ENCODE results near the gene MAPK12.

MAPK12 gene

DNA sequence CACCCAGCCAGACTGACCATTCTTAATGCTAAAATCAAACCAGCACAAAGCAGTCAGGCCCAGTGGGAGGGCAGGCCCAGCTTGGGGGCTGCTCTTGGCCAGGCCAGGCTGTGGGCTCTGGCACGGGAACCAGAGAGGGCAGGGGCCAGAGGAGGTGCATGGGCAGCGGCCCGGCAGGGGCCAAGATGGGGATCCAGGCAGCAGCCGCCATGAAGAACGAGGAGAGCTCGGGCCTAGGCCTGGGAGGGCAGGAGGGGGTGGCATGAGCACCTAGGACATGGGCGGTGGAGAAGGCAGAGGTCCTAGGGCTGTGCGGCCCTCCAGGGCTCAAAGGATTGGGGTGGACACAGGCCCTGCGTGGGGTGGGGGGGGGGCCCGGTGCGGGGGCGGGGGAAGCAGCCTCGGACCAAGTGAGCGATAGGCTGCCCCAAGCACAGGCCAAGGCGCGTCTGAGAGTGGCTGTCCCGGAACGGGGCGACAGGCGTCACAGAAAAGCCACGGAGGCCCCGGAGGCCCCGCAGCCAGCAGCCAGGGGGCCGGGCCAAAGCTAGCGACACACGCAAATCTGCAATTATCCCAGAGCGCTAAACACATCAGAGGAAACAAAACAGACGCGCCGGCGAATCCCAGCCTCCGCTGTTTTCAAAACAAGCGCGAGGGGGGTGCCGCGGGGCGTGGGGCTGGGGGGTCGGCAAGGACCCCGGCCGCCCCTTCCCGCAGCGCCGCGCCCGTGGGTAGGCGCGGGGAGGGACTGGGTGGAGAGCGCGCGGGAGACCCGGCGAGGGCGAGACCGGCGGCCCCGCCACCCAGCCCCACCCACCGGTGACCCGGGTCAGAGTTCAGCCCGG is 37.7 kb upstream of the MAPK12 start:
- Histone ChIP-seq H3K4me2 (ENCODE audit: insufficient read depth, low read length, poor library complexity, severe bottlenecking) (peak overlapping the region; percentile 94), H3K36me3 (replicated peaks in 1 of 2; ENCODE audit: control insufficient read depth in 2 of 2, insufficient read depth in 2 of 2, low read length in 2 of 2) (peaks cover 5 to 64% of the 10 kb centered on the region in 2 donors), H3K79me1 (ENCODE audit: low read depth, low read length) (peaks cover 54% of the 10 kb centered on the region), H3K9me3 (replicated peaks in 1 of 2; ENCODE audit: control insufficient read depth in 2 of 2, insufficient read depth in 1 of 2, low read depth in 1 of 2, low read length in 2 of 2) (no peaks in the 10 kb centered on the region), H4K91ac (ENCODE audit: low read depth, low read length, poor library complexity) (no peak overlapping the region), H2AFZ (ENCODE audit: low read length) (no peak overlapping the region), H2BK5ac (ENCODE audit: low read length) (no peak overlapping the region), H2BK12ac (ENCODE audit: low read length) (peak overlapping the region; percentile 41), H3K27me3 (ENCODE audit: control insufficient read depth in 3 of 3, insufficient read depth in 3 of 3, low read depth in 1 of 3, low read length in 3 of 3) (peaks cover 0 to 6% (median 0%) of the 10 kb centered on the region in 3 experiments), H2BK120ac (ENCODE audit: low read depth, low read length) (no peak overlapping the region), H3K4me1 (ENCODE audit: control insufficient read depth in 2 of 2, insufficient read depth in 1 of 2, low read depth in 1 of 2, low read length in 2 of 2) (peaks cover 11 to 22% of the 10 kb centered on the region in 2 donors), H3K18ac (ENCODE audit: low read length) (peak overlapping the region; percentile 95), H3K27ac (replicated peaks; ENCODE audit: low read length) (no peak overlapping the region), H3K23ac (ENCODE audit: low read depth, low read length, poor library complexity) (peak overlapping the region; percentile 80), H3K4me3 (ENCODE audit: low read length in 2 of 2) (peak overlapping the region in 1 of 2 donors; percentile 72), H3K9ac (ENCODE audit: low read depth, low read length, poor library complexity) (no peak overlapping the region), H2AK5ac (ENCODE audit: low read depth, low read length) (peak overlapping the region; percentile 92), H3K14ac (ENCODE audit: low read length) (peak overlapping the region; percentile 89), H3K4ac (ENCODE audit: low read length) (no peak overlapping the region), H4K8ac (ENCODE audit: low read depth, low read length) (no peak overlapping the region), H2BK15ac (ENCODE audit: low read length) (peak overlapping the region; percentile 58)
- no peak for DNase-seq (ENCODE audit: low spot score)
- no CpG with 5 or more reads among the region's 59 CpGs for WGBS, 2 donors (ENCODE audit: extremely low coverage in 2 of 2, insufficient read length in 2 of 2, insufficient replicate concordance in 1 of 2)

DNA sequence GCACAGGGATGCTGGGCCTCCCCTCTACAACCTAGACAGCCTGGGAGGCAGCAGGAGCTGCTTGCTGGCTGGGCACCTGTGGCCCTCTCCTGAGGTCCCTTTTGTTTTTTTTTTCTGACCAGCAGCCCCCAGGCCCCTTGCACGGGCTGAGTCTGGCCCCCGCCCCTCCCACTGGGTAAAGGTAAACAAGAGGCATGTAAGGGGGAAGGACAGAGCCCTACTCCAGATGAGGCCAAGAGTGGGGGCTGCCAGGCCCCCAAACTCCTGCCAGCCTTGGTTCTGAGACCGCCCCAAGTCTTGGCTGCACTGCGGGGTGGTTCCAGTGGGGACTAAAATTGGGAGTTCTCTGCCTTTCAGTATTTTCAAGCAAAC is 36.8 kb upstream of the MAPK12 start:
- peaks cover 0 to 6% (median 0%) of the 10 kb centered on the region in 3 experiments for H3K27me3 ChIP-seq (ENCODE audit: control insufficient read depth in 3 of 3, insufficient read depth in 3 of 3, low read depth in 1 of 3, low read length in 3 of 3)
- H3K4me1 ChIP-seq (ENCODE audit: control insufficient read depth in 2 of 2, insufficient read depth in 1 of 2, low read depth in 1 of 2, low read length in 2 of 2): peaks cover 11 to 24% of the 10 kb centered on the region in 2 donors
- H4K91ac ChIP-seq (ENCODE audit: low read depth, low read length, poor library complexity): no peak overlapping the region
- H3K4me3 ChIP-seq (ENCODE audit: low read length in 2 of 2): no peak overlapping the region
- no peak overlapping the region for H3K9ac ChIP-seq (ENCODE audit: low read depth, low read length, poor library complexity)
- H3K4me2 ChIP-seq (ENCODE audit: insufficient read depth, low read length, poor library complexity, severe bottlenecking): no peak overlapping the region
- peaks cover 51% of the 10 kb centered on the region for H3K79me1 ChIP-seq (ENCODE audit: low read depth, low read length)
- no peaks in the 10 kb centered on the region for H3K9me3 ChIP-seq (replicated peaks in 1 of 2; ENCODE audit: control insufficient read depth in 2 of 2, insufficient read depth in 1 of 2, low read depth in 1 of 2, low read length in 2 of 2)
- no peak overlapping the region for H3K27ac ChIP-seq (replicated peaks; ENCODE audit: low read length)
- H2AFZ ChIP-seq (ENCODE audit: low read length): no peak overlapping the region
- no peak overlapping the region for H2BK120ac ChIP-seq (ENCODE audit: low read depth, low read length)
- WGBS, 2 donors (ENCODE audit: extremely low coverage in 2 of 2, insufficient read length in 2 of 2, insufficient replicate concordance in 1 of 2): no CpG with 5 or more reads among the region's 4 CpGs
- peak overlapping the region; percentile 63 for H2AK5ac ChIP-seq (ENCODE audit: low read depth, low read length)
- H3K18ac ChIP-seq (ENCODE audit: low read length): peak overlapping the region; percentile 89
- H3K4ac ChIP-seq (ENCODE audit: low read length): no peak overlapping the region
- no peak for DNase-seq (ENCODE audit: low spot score)
- no peak overlapping the region for H2BK12ac ChIP-seq (ENCODE audit: low read length)
- H2BK5ac ChIP-seq (ENCODE audit: low read length): no peak overlapping the region
- H3K14ac ChIP-seq (ENCODE audit: low read length): no peak overlapping the region
- H3K36me3 ChIP-seq (replicated peaks in 1 of 2; ENCODE audit: control insufficient read depth in 2 of 2, insufficient read depth in 2 of 2, low read length in 2 of 2): peaks cover 4 to 61% of the 10 kb centered on the region in 2 donors
- no peak overlapping the region for H3K23ac ChIP-seq (ENCODE audit: low read depth, low read length, poor library complexity)
- no peak overlapping the region for H2BK15ac ChIP-seq (ENCODE audit: low read length)
- no peak overlapping the region for H4K8ac ChIP-seq (ENCODE audit: low read depth, low read length)

DNA sequence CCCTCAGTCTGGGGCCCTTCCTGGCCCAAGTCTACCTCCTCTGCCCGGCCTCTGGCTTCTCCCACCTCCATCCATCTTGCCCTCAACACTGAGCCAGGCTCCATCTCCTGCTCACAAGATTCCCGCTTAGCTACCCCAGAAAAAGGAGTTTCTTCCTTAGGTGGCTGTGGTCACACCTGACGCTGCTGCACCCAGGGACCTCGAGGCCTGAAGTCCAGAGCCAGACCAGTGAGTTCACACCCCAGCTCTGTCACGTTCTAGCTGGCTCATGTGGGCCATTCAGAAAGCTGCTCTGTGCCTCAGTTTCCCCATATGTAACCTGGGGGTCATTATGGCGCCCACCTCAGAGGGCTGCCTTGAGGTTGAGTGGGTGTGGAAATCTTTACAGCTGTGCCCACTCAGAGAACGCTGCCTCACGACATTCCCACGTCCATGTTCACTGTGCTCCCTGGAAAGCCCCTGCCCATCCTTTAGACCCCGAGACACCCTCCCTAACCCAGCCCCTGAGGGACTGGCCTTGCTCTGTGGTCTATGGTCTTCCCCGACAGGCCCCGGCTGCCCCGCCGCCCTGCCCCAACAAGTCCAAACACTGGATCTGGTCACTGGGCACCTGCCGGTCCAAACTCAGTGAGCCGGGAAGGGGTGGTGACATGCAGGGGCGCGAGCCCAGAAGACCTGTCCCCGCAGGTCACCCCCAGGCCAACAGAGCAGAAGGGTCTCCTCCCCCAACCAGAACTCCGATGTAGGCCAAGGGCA is 36.2 kb upstream of the MAPK12 start:
- Histone ChIP-seq H2BK5ac (ENCODE audit: low read length) (no peak overlapping the region), H4K8ac (ENCODE audit: low read depth, low read length) (no peak overlapping the region), H3K27ac (replicated peaks; ENCODE audit: low read length) (no peak overlapping the region), H3K14ac (ENCODE audit: low read length) (no peak overlapping the region), H3K9ac (ENCODE audit: low read depth, low read length, poor library complexity) (no peak overlapping the region), H2BK120ac (ENCODE audit: low read depth, low read length) (no peak overlapping the region), H3K9me3 (replicated peaks in 1 of 2; ENCODE audit: control insufficient read depth in 2 of 2, insufficient read depth in 1 of 2, low read depth in 1 of 2, low read length in 2 of 2) (no peaks in the 10 kb centered on the region), H3K4me2 (ENCODE audit: insufficient read depth, low read length, poor library complexity, severe bottlenecking) (no peak overlapping the region), H3K36me3 (replicated peaks in 1 of 2; ENCODE audit: control insufficient read depth in 2 of 2, insufficient read depth in 2 of 2, low read length in 2 of 2) (peaks cover 4 to 60% of the 10 kb centered on the region in 2 donors), H3K27me3 (ENCODE audit: control insufficient read depth in 3 of 3, insufficient read depth in 3 of 3, low read depth in 1 of 3, low read length in 3 of 3) (peaks cover 0 to 6% (median 0%) of the 10 kb centered on the region in 3 experiments), H2BK15ac (ENCODE audit: low read length) (no peak overlapping the region), H2AK5ac (ENCODE audit: low read depth, low read length) (peak overlapping the region; percentile 63), H3K18ac (ENCODE audit: low read length) (peak overlapping the region; percentile 89), H3K23ac (ENCODE audit: low read depth, low read length, poor library complexity) (no peak overlapping the region), H2AFZ (ENCODE audit: low read length) (no peak overlapping the region), H3K4me1 (ENCODE audit: control insufficient read depth in 2 of 2, insufficient read depth in 1 of 2, low read depth in 1 of 2, low read length in 2 of 2) (peaks cover 15 to 28% of the 10 kb centered on the region in 2 donors), H4K91ac (ENCODE audit: low read depth, low read length, poor library complexity) (no peak overlapping the region), H2BK12ac (ENCODE audit: low read length) (no peak overlapping the region), H3K4ac (ENCODE audit: low read length) (no peak overlapping the region), H3K4me3 (ENCODE audit: low read length in 2 of 2) (no peak overlapping the region), H3K79me1 (ENCODE audit: low read depth, low read length) (peaks cover 51% of the 10 kb centered on the region)
- no peak for DNase-seq (ENCODE audit: low spot score)
- WGBS, 2 donors (ENCODE audit: extremely low coverage in 2 of 2, insufficient read length in 2 of 2, insufficient replicate concordance in 1 of 2): no CpG with 5 or more reads among the region's 20 CpGs

Measured in neuronal stem cell (in vitro differentiated cells).